Upper lobe of right lung (tissue), 1 donor: Measurements from ENCODE around the gene WDR27. TPM values are rescaled to one million over a fixed set of nuclear protein-coding genes. Genes with fewer than 3 reads are reported as not detected.

Experiments
- ATAC-seq: fragments of 200-7000 bp; cut with Tn5 transposase; one replicate; pipeline ENCODE4 v1.9.1; 2020; ENCODE audit warnings: mild to moderate bottlenecking, moderate library complexity
- DNase-seq: peaks from one replicate; pipeline ENCODE4 v3.0.0-alpha.2; 2020
- H3K27ac ChIP-seq: fragments of 200-600 bp; one replicate; pipeline ENCODE4 v1.8.0; 2022
- H3K27me3 ChIP-seq: fragments of 200-600 bp; one replicate; pipeline ENCODE4 v1.8.0; 2022; ENCODE audit warnings: mild to moderate bottlenecking
- H3K36me3 ChIP-seq: fragments of 200-600 bp; one replicate; pipeline ENCODE4 v1.8.0; 2022
- H3K4me1 ChIP-seq: fragments of 200-600 bp; one replicate; pipeline ENCODE4 v1.8.0; 2022
- H3K4me3 ChIP-seq: fragments of 200-600 bp; one replicate; pipeline ENCODE4 v1.8.0; 2022; ENCODE audit warnings: mild to moderate bottlenecking
- H3K9me3 ChIP-seq: fragments of 200-600 bp; one replicate; pipeline ENCODE4 v1.8.0; 2022
- intact Hi-C: fragments of 100-400 bp; cut with DNase I; formaldehyde crosslinking; loops from one replicate; pipeline ENCODE4 v1.11.0; 2022
- total RNA-seq: library from RNA; stranded (reverse); fragmentation: NEBNext Ultra II Directional; extraction: Animal tissue kit (Norgen Biotek cat#: 25700); gene quantifications from one replicate; pipeline ENCODE4 v1.2.1, GENCODE V29; 2021
- TF ChIP-seq, protein P1 (sequence below): fragments of 200-600 bp; IDR thresholded peaks from one replicate; pipeline ENCODE4 v1.8.0; 2022; ENCODE audit warnings: antibody characterized with exemption
- donor health status: DM: no; HTN: yes; CAD: no; lungs with severe emphysema.

The WDR27 gene
- total RNA-seq, 1 donor from 2014 or later, result 39.0 TPM

GRCh38 chr6:169499848-169500247, 202.0 kb downstream of the WDR27 start:
- H3K9me3 ChIP-seq, result no peaks in the 10 kb centered on the region
- intact Hi-C loops, result no loop called here
- no peaks in the 10 kb centered on the region for H3K27me3 ChIP-seq
- no peaks in the 10 kb centered on the region for H3K36me3 ChIP-seq
- TF ChIP-seq, protein P1, sequence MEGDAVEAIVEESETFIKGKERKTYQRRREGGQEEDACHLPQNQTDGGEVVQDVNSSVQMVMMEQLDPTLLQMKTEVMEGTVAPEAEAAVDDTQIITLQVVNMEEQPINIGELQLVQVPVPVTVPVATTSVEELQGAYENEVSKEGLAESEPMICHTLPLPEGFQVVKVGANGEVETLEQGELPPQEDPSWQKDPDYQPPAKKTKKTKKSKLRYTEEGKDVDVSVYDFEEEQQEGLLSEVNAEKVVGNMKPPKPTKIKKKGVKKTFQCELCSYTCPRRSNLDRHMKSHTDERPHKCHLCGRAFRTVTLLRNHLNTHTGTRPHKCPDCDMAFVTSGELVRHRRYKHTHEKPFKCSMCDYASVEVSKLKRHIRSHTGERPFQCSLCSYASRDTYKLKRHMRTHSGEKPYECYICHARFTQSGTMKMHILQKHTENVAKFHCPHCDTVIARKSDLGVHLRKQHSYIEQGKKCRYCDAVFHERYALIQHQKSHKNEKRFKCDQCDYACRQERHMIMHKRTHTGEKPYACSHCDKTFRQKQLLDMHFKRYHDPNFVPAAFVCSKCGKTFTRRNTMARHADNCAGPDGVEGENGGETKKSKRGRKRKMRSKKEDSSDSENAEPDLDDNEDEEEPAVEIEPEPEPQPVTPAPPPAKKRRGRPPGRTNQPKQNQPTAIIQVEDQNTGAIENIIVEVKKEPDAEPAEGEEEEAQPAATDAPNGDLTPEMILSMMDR, result no peak
- ATAC-seq, result no peak
- no peak overlapping the region for H3K27ac ChIP-seq
- no peak overlapping the region for H3K4me3 ChIP-seq
- DNase-seq, result no peak
- no peaks in the 10 kb centered on the region for H3K4me1 ChIP-seq

- Histone ChIP-seq H3K4me1 (no peaks in the 10 kb centered on the region), H3K9me3 (no peaks in the 10 kb centered on the region), H3K4me3 (no peak overlapping the region), H3K27me3 (no peaks in the 10 kb centered on the region), H3K27ac (no peak overlapping the region), H3K36me3 (no peaks in the 10 kb centered on the region)
- DNase-seq (no peak), ATAC-seq (no peak)
- intact Hi-C loops, result no loop called here
- TF ChIP-seq, protein P1, result no peak
Observed at GRCh38 chr6:169498916-169499513, 202.8 kb downstream of the WDR27 start.

DNA sequence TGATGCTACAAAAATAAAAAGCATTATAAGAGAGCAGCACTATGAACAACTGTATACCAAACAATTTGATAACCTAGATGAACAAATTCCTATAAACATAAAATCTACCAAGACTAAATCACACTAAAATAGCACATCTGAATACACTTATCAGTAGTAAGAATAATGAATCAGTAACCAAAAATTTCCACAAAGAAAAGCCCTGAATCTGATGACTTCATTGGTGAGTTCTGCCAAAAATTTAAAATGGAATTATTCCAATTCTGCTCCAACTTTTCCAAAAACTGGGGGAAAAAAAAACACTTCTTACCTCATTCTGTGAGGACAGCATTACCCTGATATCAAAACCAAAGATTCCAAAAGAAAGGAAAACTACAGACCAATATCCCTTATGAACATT, 206.2 kb downstream of the WDR27 start:
- no peak overlapping the region for H3K4me3 ChIP-seq
- no peaks in the 10 kb centered on the region for H3K4me1 ChIP-seq
- TF ChIP-seq, protein P1, result no peak
- ATAC-seq (no peak), DNase-seq (no peak)
- intact Hi-C loops, result no loop called here
- no peaks in the 10 kb centered on the region for H3K27me3 ChIP-seq
- no peak overlapping the region for H3K27ac ChIP-seq
- H3K36me3 ChIP-seq, result no peaks in the 10 kb centered on the region
- H3K9me3 ChIP-seq, result no peaks in the 10 kb centered on the region

GRCh38 chr6:169494038-169494437, 207.8 kb downstream of the WDR27 start:
- TF ChIP-seq, protein P1, result no peak
- Histone ChIP-seq H3K4me1 (no peaks in the 10 kb centered on the region), H3K27me3 (no peaks in the 10 kb centered on the region), H3K27ac (no peak overlapping the region), H3K36me3 (no peaks in the 10 kb centered on the region), H3K4me3 (no peak overlapping the region), H3K9me3 (no peaks in the 10 kb centered on the region)
- intact Hi-C loops, result no loop called here
- no peak for DNase-seq
- ATAC-seq, result no peak

DNA sequence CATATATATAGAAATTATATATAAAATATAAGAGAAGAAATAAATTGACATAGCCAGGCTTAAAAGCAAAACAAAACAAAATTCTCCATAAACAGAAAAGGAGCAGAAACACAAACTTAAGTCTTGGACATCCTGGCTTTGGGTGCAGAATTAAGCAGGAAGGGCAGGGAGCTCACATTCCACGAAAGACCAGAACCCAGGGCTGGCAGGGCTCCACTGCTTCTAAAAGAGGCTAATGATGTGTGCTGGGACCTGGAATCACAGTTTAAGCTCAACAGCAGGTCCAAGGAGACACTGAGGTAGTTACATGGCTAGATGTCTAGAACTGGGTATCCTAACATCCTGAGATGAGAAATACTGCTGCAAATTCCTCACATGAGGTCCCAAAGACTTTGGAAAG, 210.3 kb downstream of the WDR27 start:
- no peak for DNase-seq
- intact Hi-C loops, result no loop called here
- H3K4me1 ChIP-seq, result no peaks in the 10 kb centered on the region
- TF ChIP-seq, protein P1, result no peak
- no peaks in the 10 kb centered on the region for H3K9me3 ChIP-seq
- H3K36me3 ChIP-seq, result no peaks in the 10 kb centered on the region
- ATAC-seq, result no peak
- H3K27me3 ChIP-seq, result no peaks in the 10 kb centered on the region
- no peak overlapping the region for H3K4me3 ChIP-seq
- no peak overlapping the region for H3K27ac ChIP-seq

- TF ChIP-seq, protein P1, result no peak
Observed at GRCh38 chr6:169490830-169491229, 211.0 kb downstream of the WDR27 start.

More at GRCh38 chr6:169490830-169491229, 211.0 kb downstream of the WDR27 start:
- no peaks in the 10 kb centered on the region for H3K9me3 ChIP-seq
- H3K27ac ChIP-seq, result no peak overlapping the region
- DNase-seq (no peak), ATAC-seq (no peak)
- no peak overlapping the region for H3K4me3 ChIP-seq
- intact Hi-C loops, result no loop called here
- no peaks in the 10 kb centered on the region for H3K27me3 ChIP-seq
- H3K36me3 ChIP-seq, result no peaks in the 10 kb centered on the region
- no peaks in the 10 kb centered on the region for H3K4me1 ChIP-seq
